Ovary (tissue), 9 donors: ENCODE data around the gene HMGA1. TPM values are rescaled to one million over a fixed set of nuclear protein-coding genes. Genes with fewer than 3 reads are reported as not detected.

ENCODE experiments used
- DNase-seq, 5 donors: peaks; one replicate each; pipeline ENCODE4 v3.0.0-alpha.2; 2019 to 2020
- H3K27ac ChIP-seq, 2 donors: fragments of 200-600 bp; one replicate each; pipeline versions ENCODE4 v1.5.1 to v1.8.0; 2019 to 2022
- H3K27me3 ChIP-seq: fragments of 200-600 bp; one replicate; pipeline ENCODE4 v1.8.0; 2022
- H3K36me3 ChIP-seq: fragments of 200-600 bp; sonication (generic); one replicate; pipeline ENCODE4 v1.5.1; 2019
- H3K4me1 ChIP-seq: one replicate; pipeline ENCODE4 v1.8.1; 2013; ENCODE audit warnings: mild to moderate bottlenecking, moderate library complexity; ENCODE audit not compliant: insufficient read depth
- H3K4me3 ChIP-seq: fragments of 200-600 bp; sonication (generic); one replicate; pipeline ENCODE4 v1.5.1; 2017
- H3K9me3 ChIP-seq, 2 donors: fragments of 200-600 bp in 1 of 2; sonication (generic) in 1 of 2; one replicate each; pipeline versions ENCODE4 v1.5.1 to v1.8.1; 2013 to 2019; ENCODE audit warnings: mild to moderate bottlenecking in 1 of 2, moderate library complexity in 1 of 2
- EP300 ChIP-seq: sonication (generic); formaldehyde crosslinking; IDR thresholded peaks from one replicate; pipeline ENCODE4 v1.6.1; 2017; ENCODE audit warnings: antibody characterized with exemption
- POLR2A ChIP-seq: fragments of 450-650 bp; IDR thresholded peaks from one replicate; pipeline ENCODE4 v1.6.1; 2017; ENCODE audit warnings: antibody characterized with exemption, mild to moderate bottlenecking, moderate library complexity
- whole genome bisulfite sequencing, 3 donors: extraction: QIAGEN DNeasy Blood & Tissue Kit in 1 of 3; methylation state at CpG; one replicate each; pipeline versions ENCODE4 v1.1.5 to v1.1.7; 2013 to 2017; 5-methylcytosine and 5-hydroxymethylcytosine counted together
- intact Hi-C, 4 donors: fragments of 100-400 bp; cut with DNase I; formaldehyde crosslinking; loops; one replicate each; pipeline versions ENCODE4 v1.11.0 to v1.15.1; 2022 to 2023
- polyA plus RNA-seq, 2 donors: library from polyadenylated mRNA; stranded (reverse); fragments of 200-250 nt in 1 of 2; fragments of 350-450 nt in 1 of 2; fragmentation: Illumina TruSeq in 1 of 2; extraction: RNeasy Lipid Tissue Mini Kit (QIAGEN cat#74804) in 1 of 2; gene quantifications; one replicate each; pipeline ENCODE4 v1.2.3, GENCODE V29; 2013 to 2014
- total RNA-seq, 7 donors: library from RNA; depleted of rRNA in 2 of 7; stranded (reverse); fragments of >200 nt in 2 of 7; fragmentation: NEBNext Ultra II Directional in 3 of 7; extraction: Animal tissue kit (Norgen Biotek cat#: 25700) in 3 of 7; gene quantifications; one replicate each; pipeline versions ENCODE4 v1.1.0 to v1.2.4, GENCODE V29; 2016 to 2023
- TF ChIP-seq, protein P1 (sequence below), 3 donors: fragments of 450-650 bp in 2 of 3; fragments of 200-600 bp in 1 of 3; IDR thresholded peaks; one replicate each; pipeline versions ENCODE4 v1.5.1 to v1.8.0; 2016 to 2022; ENCODE audit warnings: antibody characterized with exemption in 3 of 3, mild to moderate bottlenecking in 1 of 3
- donor health status: DM: no; HTN: no; CAD: no; lungs with moderate emphysema.
- donor health status: DM: no; HTN: no; CAD: no.
- donor health status: Bipolar disorder and iron deficiency.
- donor health status: DM: yes; HTN: yes; CAD: no.
- donor health status: DM: no; HTN: no; CAD: no.
- donor health status: DM: yes; HTN: yes; CAD: no.

HMGA1 gene
- total and polyA plus RNA-seq, 9 donors: 2.4 to 39.9 (median 8.0) TPM

DNA sequence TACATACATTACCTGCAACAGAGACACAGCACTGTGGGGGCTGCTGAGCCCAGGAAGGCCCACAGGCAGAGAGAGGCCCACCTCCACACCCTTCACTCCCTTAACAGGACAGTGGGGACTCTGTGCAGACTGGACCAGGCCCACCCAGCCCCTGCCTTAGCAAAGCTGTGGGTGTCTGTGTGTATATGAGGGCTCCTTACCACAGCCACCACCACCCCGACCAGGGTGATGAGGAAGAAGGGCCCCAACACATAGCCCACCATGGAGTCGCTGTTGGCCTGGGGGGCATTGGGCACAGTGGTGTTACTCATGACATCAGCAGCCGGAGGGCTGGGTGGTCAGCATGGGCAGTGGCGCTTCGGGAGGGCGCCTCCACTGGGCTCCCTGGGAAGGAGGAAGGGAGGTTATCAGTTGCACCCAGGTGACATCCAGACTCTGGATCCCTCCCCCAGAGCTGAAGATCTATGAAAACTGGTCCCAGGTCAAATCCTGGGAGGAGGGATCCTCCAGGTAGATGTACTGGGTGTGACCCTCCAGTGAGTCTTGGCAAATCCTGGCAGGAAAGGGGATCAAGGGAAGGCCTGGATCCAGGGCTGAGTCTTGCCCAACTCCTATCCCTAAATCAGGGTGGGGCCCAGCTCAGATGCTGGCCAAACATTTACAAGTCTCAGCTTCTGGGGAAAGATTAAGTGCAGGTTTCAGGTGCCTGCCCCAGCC lies 11.0 kb downstream of the HMGA1 start:
- H3K27me3 ChIP-seq: no peaks in the 10 kb centered on the region
- H3K4me1 ChIP-seq: peaks cover 4% of the 10 kb centered on the region
- H3K36me3 ChIP-seq: no peaks in the 10 kb centered on the region
- no peak for DNase-seq
- WGBS, 3 donors: 81 to 92% (median 91%) methylated on average over 5 to 6 of the region's 6 CpGs
- no peak overlapping the region for H3K27ac ChIP-seq
- TF ChIP-seq POLR2A: no peak
- TF ChIP-seq EP300: no peak
- TF ChIP-seq, protein P1, sequence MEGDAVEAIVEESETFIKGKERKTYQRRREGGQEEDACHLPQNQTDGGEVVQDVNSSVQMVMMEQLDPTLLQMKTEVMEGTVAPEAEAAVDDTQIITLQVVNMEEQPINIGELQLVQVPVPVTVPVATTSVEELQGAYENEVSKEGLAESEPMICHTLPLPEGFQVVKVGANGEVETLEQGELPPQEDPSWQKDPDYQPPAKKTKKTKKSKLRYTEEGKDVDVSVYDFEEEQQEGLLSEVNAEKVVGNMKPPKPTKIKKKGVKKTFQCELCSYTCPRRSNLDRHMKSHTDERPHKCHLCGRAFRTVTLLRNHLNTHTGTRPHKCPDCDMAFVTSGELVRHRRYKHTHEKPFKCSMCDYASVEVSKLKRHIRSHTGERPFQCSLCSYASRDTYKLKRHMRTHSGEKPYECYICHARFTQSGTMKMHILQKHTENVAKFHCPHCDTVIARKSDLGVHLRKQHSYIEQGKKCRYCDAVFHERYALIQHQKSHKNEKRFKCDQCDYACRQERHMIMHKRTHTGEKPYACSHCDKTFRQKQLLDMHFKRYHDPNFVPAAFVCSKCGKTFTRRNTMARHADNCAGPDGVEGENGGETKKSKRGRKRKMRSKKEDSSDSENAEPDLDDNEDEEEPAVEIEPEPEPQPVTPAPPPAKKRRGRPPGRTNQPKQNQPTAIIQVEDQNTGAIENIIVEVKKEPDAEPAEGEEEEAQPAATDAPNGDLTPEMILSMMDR (IDR thresholded peaks at IDR 0.05): no peak
- no peak overlapping the region for H3K4me3 ChIP-seq
- H3K9me3 ChIP-seq: no peaks in the 10 kb centered on the region
- intact Hi-C loops: loop anchor here (2.0 to 10.0 kb wide), 7 partner anchors 51 to 357 kb away; partner anchors contain the start of gene NUDT3 (in 3 of the 4)

- 9 to 10% (median 10%) methylated on average over 17 of the region's 17 CpGs for WGBS, 3 donors
- Histone ChIP-seq H3K4me1 (peaks cover 4% of the 10 kb centered on the region), H3K36me3 (no peaks in the 10 kb centered on the region), H3K27me3 (no peaks in the 10 kb centered on the region), H3K4me3 (peak overlapping the region; percentile 81), H3K27ac (peak overlapping the region; percentile 11 to 61), H3K9me3 (no peaks in the 10 kb centered on the region)
- DNase-seq: peak; percentile 45 to 67 (median 58)
- TF ChIP-seq EP300: no peak
- TF ChIP-seq, protein P1 (IDR thresholded peaks at IDR 0.05): no peak
- TF ChIP-seq POLR2A: no peak
- intact Hi-C loops: loop anchor here (2.0 to 10.0 kb wide), 7 partner anchors 51 to 357 kb away; partner anchors contain the start of gene NUDT3 (in 3 of the 4)
These were observed 11.6 kb downstream of the HMGA1 start for GRCh38 chr6:34248198-34248726.

DNA sequence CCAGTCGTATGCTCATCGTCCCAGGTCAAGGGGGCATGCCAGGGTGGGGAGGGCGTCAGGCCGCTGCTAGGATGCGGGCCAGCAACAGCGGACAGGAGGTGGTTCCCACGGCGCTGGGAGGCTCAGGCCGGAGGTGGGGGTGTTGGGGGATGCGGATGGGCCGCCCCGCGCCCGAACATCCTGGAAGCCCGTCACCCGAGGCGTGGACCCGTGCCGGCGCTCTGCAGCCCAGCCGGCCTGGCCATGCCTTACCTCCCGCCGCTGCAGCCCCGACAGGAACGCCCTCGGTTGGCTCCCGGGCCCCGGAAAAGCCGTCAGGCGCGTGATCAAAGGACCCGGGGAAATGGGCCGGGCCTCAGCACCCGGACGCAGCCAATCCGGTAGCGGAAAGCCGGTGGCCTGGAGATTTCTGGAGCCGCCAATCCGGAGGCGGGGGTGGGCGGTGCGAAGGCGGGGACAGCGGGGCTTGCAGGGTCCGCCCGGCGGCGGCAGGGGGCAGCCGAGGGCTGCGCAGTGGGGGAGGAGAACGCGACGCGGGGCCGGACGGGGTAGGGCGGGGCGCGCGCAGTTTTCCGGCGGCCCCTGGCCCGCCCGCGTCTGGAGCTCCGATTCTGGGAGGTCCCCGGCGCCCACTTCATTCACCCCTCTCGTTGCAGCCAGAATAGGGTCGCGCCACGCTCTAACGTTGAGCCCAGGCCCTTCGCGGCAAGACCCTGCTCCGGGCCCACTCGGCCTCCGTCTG lies 12.2 kb downstream of the HMGA1 start, which contains the start of gene SMIM29:
TSS of gene SMIM29 (minus strand) at position 280 of the 742 bp plus-strand sequence. CDS start 1,215 bp downstream, outside the sequence.
- intact Hi-C loops: loop anchor here (1.0 to 10.0 kb wide), 9 partner anchors 52 to 356 kb away; partner anchors contain the start of gene NUDT3 (in 4 of the 4)
- TF ChIP-seq EP300 (no peak), POLR2A (peak; percentile 54)
- TF ChIP-seq, protein P1 (IDR thresholded peaks at IDR 0.05): peak; percentile 87 to 98 (median 96)
- no peaks in the 10 kb centered on the region for H3K27me3 ChIP-seq
- H3K9me3 ChIP-seq: no peaks in the 10 kb centered on the region
- no peaks in the 10 kb centered on the region for H3K36me3 ChIP-seq
- WGBS, 3 donors: 0 to 1% (median 0%) methylated on average over 57 to 79 of the region's 79 CpGs
- peaks cover 4% of the 10 kb centered on the region for H3K4me1 ChIP-seq
- DNase-seq: peak; percentile 96 to 98 (median 97)
- peak within 1 kb of the TSS; percentile 81 for H3K4me3 ChIP-seq
- peak within 1 kb of the TSS; percentile 61 to 64 for H3K27ac ChIP-seq
